ENCODE data around the gene GALNT2.

The GALNT2 gene

DNA sequence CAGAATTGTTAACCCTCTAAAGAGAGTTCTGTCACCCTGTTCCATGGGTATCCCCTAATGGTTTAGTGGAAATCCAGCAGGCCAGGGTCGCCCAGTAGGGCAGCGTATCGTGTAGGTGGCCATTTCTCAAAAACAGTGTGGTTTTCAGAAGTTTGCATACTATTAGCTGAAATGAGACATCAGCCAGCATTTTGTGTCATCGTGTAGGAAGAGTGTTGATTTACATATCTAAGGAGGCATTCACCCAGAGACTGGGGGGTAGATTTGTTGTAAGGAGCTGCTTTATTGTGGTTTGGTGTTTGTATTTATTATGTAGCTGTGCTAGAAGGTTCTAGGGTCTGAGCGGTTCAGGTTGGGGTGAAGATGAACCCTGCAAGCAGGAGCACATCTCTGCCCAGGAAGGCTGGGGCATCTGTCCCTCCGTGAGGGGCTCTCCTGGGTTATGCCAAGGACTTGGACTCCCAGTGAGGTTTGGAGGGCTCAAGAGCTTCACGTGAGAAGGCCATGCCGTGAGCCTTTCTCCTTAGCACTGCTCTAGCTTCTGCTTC is 184.7 kb downstream of the GALNT2 start:
- Histone ChIP-seq H3K27ac (ENCODE audit: low read length) (no peak overlapping the region), H3K9ac (ENCODE audit: low read length in 2 of 2) (no peak overlapping the region), H3K4me1 (ENCODE audit: control insufficient read depth, insufficient read depth, low read length) (peaks cover 3% of the 10 kb centered on the region), H3K9me3 (ENCODE audit: control insufficient read depth in 2 of 2, low read length in 2 of 2) (no peaks in the 10 kb centered on the region), H3K27me3 (ENCODE audit: control insufficient read depth in 1 of 2, insufficient read depth in 2 of 2, low read length in 2 of 2) (no peaks in the 10 kb centered on the region), H3K36me3 (ENCODE audit: control insufficient read depth in 2 of 2, insufficient read depth in 2 of 2, low read length in 2 of 2) (peaks cover 34 to 56% of the 10 kb centered on the region in 2 donors), H3K4me3 (ENCODE audit: low read length in 2 of 2) (no peak overlapping the region)

DNA sequence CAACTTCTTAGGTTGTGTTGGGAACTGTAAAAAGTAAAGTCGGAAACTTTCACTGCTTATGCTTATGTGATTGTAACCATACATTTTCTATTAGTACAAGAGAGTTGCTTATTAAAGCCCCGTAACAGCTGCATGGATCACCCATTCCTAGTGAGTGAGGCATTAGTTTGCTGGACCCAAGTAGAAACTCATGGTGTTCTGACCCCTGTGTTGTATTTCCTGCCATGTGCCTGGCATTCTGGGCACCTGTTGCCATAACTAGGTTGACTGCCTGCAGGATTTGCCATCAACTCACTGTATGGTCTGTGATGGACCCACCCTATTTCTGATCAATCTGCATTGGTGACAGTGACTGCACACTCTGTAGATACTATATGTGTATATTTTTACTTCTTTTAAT is 186.1 kb downstream of the GALNT2 start:
- no peaks in the 10 kb centered on the region for H3K27me3 ChIP-seq (ENCODE audit: control insufficient read depth in 1 of 2, insufficient read depth in 2 of 2, low read length in 2 of 2)
- H3K4me1 ChIP-seq (ENCODE audit: control insufficient read depth, insufficient read depth, low read length) = peaks cover 3% of the 10 kb centered on the region
- no peaks in the 10 kb centered on the region for H3K9me3 ChIP-seq (ENCODE audit: control insufficient read depth in 2 of 2, low read length in 2 of 2)
- peaks cover 28 to 55% of the 10 kb centered on the region in 2 donors for H3K36me3 ChIP-seq (ENCODE audit: control insufficient read depth in 2 of 2, insufficient read depth in 2 of 2, low read length in 2 of 2)
- no peak overlapping the region for H3K4me3 ChIP-seq (ENCODE audit: low read length in 2 of 2)
- no peak overlapping the region for H3K27ac ChIP-seq (ENCODE audit: low read length)
- H3K9ac ChIP-seq (ENCODE audit: low read length in 2 of 2) = no peak overlapping the region

DNA sequence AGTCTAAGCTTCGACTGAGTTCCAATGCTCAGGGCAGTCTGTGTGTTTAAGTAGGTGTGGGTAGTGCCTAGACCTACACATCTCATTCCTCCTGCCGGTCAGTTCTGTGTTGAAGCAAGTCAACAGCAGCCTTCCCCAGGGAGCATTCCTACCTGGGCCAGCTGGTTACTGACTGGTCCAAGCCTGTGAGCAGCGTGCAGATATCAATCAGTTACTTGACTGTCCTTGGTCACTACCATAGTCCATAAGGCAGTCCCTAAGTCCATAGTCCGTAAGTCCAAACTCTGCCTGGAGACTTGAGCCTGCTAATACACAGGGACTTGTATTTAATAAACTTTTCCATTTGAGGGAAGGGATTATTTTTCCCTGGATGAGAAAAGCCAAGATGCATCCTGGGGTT is 187.2 kb downstream of the GALNT2 start:
- peaks cover 3% of the 10 kb centered on the region for H3K4me1 ChIP-seq (ENCODE audit: control insufficient read depth, insufficient read depth, low read length)
- H3K4me3 ChIP-seq (ENCODE audit: low read length in 2 of 2) = no peak overlapping the region
- H3K36me3 ChIP-seq (ENCODE audit: control insufficient read depth in 2 of 2, insufficient read depth in 2 of 2, low read length in 2 of 2) = peaks cover 25 to 48% of the 10 kb centered on the region in 2 donors
- H3K9me3 ChIP-seq (ENCODE audit: control insufficient read depth in 2 of 2, low read length in 2 of 2) = no peaks in the 10 kb centered on the region
- no peaks in the 10 kb centered on the region for H3K27me3 ChIP-seq (ENCODE audit: control insufficient read depth in 1 of 2, insufficient read depth in 2 of 2, low read length in 2 of 2)
- H3K9ac ChIP-seq (ENCODE audit: low read length in 2 of 2) = no peak overlapping the region
- H3K27ac ChIP-seq (ENCODE audit: low read length) = no peak overlapping the region

DNA sequence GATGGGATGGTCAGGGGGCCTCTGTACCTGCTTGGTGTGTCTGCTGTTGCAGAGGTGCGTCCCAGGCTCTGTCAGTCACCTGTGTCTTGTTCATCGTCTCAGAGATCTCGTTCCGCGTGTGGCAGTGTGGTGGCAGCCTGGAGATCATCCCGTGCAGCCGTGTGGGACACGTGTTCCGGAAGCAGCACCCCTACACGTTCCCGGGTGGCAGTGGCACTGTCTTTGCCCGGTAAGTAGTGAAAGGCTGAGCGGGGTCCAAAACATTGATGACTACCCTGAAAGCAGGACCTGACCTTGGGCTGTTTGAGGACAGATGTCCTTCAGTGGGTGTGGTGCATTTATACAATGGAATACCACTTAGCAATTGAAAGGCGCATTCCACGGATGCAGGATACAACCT is 188.1 kb downstream of the GALNT2 start:
- no peak overlapping the region for H3K4me3 ChIP-seq (ENCODE audit: low read length in 2 of 2)
- H3K9me3 ChIP-seq (ENCODE audit: control insufficient read depth in 2 of 2, low read length in 2 of 2) = no peaks in the 10 kb centered on the region
- H3K36me3 ChIP-seq (ENCODE audit: control insufficient read depth in 2 of 2, insufficient read depth in 2 of 2, low read length in 2 of 2) = peaks cover 18 to 45% of the 10 kb centered on the region in 2 donors
- no peak overlapping the region for H3K27ac ChIP-seq (ENCODE audit: low read length)
- H3K27me3 ChIP-seq (ENCODE audit: control insufficient read depth in 1 of 2, insufficient read depth in 2 of 2, low read length in 2 of 2) = no peaks in the 10 kb centered on the region
- no peaks in the 10 kb centered on the region for H3K4me1 ChIP-seq (ENCODE audit: control insufficient read depth, insufficient read depth, low read length)
- no peak overlapping the region for H3K9ac ChIP-seq (ENCODE audit: low read length in 2 of 2)

DNA sequence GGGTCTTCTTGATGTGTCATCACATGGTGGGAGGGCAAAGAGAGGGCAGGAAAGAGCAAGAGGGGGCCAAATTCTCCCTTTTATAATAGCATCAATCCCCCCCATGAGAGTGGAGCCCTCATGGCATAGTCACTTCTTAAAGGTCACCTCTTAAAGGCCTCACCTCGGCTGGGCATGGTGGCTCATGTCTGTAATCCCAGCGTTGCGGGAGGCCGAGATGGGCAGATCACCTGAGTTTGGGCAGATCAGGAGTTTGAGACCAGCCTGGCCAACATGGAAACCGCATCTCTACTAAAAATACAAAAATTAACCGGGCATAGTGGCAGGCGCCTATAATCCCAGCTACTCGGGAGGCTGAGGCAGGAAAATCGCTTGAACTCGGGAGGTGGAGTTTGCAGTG is 189.0 kb downstream of the GALNT2 start:
- H3K9ac ChIP-seq (ENCODE audit: low read length in 2 of 2) = no peak overlapping the region
- no peak overlapping the region for H3K4me3 ChIP-seq (ENCODE audit: low read length in 2 of 2)
- H3K36me3 ChIP-seq (ENCODE audit: control insufficient read depth in 2 of 2, insufficient read depth in 2 of 2, low read length in 2 of 2) = peaks cover 13 to 39% of the 10 kb centered on the region in 2 donors

DNA sequence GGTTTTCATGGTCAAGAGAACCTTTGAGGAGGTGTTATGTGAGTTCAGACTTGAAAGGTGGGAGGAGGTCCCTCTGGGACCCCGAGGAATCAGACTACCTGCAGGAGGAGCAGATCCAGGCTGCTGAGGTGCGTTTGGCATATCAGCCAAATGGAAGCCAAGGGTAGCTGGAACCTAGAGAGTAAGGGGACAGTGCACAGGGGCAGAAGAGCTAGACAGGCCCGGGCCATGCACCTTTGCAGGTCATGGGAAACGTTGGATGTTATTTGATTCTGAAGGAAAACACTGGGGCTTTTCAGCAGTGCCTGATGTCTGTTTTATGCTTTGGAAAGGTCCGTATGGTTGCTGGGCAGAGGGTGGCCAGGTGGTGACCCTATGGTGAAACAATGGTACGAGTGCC is 189.9 kb downstream of the GALNT2 start:
- no peaks in the 10 kb centered on the region for H3K27me3 ChIP-seq (ENCODE audit: control insufficient read depth in 1 of 2, insufficient read depth in 2 of 2, low read length in 2 of 2)
- no peak overlapping the region for H3K4me3 ChIP-seq (ENCODE audit: low read length in 2 of 2)
- no peaks in the 10 kb centered on the region for H3K9me3 ChIP-seq (ENCODE audit: control insufficient read depth in 2 of 2, low read length in 2 of 2)
- no peak overlapping the region for H3K27ac ChIP-seq (ENCODE audit: low read length)
- H3K9ac ChIP-seq (ENCODE audit: low read length in 2 of 2) = no peak overlapping the region
- H3K4me1 ChIP-seq (ENCODE audit: control insufficient read depth, insufficient read depth, low read length) = no peaks in the 10 kb centered on the region
- H3K36me3 ChIP-seq (ENCODE audit: control insufficient read depth in 2 of 2, insufficient read depth in 2 of 2, low read length in 2 of 2) = peaks cover 13 to 38% of the 10 kb centered on the region in 2 donors

More for the DNA sequence above, 189.0 kb downstream of the GALNT2 start:
- H3K27ac ChIP-seq (ENCODE audit: low read length) = no peak overlapping the region
- no peaks in the 10 kb centered on the region for H3K27me3 ChIP-seq (ENCODE audit: control insufficient read depth in 1 of 2, insufficient read depth in 2 of 2, low read length in 2 of 2)
- no peaks in the 10 kb centered on the region for H3K4me1 ChIP-seq (ENCODE audit: control insufficient read depth, insufficient read depth, low read length)
- no peaks in the 10 kb centered on the region for H3K9me3 ChIP-seq (ENCODE audit: control insufficient read depth in 2 of 2, low read length in 2 of 2)

DNA sequence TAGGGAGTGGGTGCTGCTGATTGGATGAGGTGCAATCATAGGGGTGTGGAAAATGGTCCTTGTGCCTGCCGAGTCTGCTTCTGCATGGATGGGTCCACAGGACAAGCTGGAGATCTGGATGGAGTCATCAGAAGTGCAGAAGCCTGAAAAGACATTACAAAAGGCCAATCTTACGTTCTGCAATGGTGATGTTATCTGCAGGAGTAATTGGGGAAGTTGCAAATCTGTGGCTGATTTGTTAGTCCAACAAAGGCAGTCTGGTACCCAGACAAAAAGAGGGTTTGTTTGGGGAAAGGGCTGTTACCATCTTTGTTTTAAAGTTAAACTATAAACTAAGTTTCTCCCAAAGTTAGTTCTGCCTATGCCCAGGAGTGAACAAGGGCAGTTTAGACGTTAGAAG is 192.6 kb downstream of the GALNT2 start:
- Histone ChIP-seq H3K4me1 (ENCODE audit: control insufficient read depth, insufficient read depth, low read length) (no peaks in the 10 kb centered on the region), H3K9ac (ENCODE audit: low read length in 2 of 2) (no peak overlapping the region), H3K27ac (ENCODE audit: low read length) (no peak overlapping the region), H3K36me3 (ENCODE audit: control insufficient read depth in 2 of 2, insufficient read depth in 2 of 2, low read length in 2 of 2) (peaks cover 19 to 48% of the 10 kb centered on the region in 2 donors), H3K9me3 (ENCODE audit: control insufficient read depth in 2 of 2, low read length in 2 of 2) (no peaks in the 10 kb centered on the region), H3K4me3 (ENCODE audit: low read length in 2 of 2) (no peak overlapping the region), H3K27me3 (ENCODE audit: control insufficient read depth in 1 of 2, insufficient read depth in 2 of 2, low read length in 2 of 2) (no peaks in the 10 kb centered on the region)

DNA sequence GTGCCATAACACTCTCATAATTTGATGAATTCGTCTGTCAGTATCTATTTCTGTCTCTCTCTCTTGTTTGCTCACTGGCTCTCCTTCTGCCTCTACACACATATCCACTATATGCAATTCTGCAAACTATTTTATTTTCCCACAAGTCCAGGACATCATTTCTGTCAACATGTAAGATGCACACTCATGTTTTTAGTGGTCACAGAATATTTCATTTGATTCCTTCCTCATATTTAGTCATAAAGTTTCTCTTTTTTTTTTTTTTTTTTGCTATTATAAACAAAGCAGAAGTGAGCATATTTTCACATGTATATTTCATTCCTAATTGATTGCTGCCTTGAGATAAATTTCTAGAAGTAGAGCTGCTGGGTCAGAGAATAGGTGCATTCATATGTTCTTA is 193.8 kb downstream of the GALNT2 start:
- Histone ChIP-seq H3K9ac (ENCODE audit: low read length in 2 of 2) (no peak overlapping the region), H3K4me3 (ENCODE audit: low read length in 2 of 2) (no peak overlapping the region), H3K9me3 (ENCODE audit: control insufficient read depth in 2 of 2, low read length in 2 of 2) (no peaks in the 10 kb centered on the region), H3K27me3 (ENCODE audit: control insufficient read depth in 1 of 2, insufficient read depth in 2 of 2, low read length in 2 of 2) (no peaks in the 10 kb centered on the region), H3K36me3 (ENCODE audit: control insufficient read depth in 2 of 2, insufficient read depth in 2 of 2, low read length in 2 of 2) (peaks cover 21 to 46% of the 10 kb centered on the region in 2 donors), H3K27ac (ENCODE audit: low read length) (no peak overlapping the region), H3K4me1 (ENCODE audit: control insufficient read depth, insufficient read depth, low read length) (no peaks in the 10 kb centered on the region)

DNA sequence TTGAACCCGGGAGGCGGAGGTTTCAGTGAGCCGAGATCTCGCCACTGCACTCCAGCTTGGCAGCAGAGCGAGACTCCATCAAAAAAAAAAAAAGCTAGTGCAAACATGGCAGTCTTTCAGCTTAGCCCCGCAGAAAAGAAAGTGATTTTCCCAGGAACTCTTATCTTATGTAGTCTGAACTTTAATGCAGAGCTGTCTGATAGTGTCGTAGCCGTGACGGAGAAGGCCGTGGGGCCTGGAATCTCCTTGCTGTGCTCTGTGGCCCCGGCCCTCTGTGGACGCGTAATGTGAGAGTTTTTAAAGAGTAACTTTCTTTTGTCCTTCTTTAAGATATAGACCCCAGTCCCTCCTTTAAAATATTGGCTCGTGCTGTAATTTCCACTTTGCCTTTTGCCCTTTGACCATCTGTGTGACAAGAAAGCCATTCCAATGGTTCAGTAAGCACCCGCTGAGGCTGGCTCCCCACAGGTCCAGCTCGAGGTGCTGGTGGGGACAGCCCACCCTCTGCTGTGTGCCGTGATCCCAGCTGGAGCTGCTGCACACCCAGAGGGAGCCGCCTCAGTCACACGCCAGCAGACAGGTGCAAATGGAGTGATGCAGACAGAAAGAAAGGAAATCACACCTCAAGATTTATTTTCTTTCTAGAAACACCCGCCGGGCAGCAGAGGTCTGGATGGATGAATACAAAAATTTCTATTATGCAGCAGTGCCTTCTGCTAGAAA is 195.1 kb downstream of the GALNT2 start:
- Histone ChIP-seq H3K9ac (ENCODE audit: low read length in 2 of 2) (no peak overlapping the region), H3K4me1 (ENCODE audit: control insufficient read depth, insufficient read depth, low read length) (peaks cover 5% of the 10 kb centered on the region), H3K9me3 (ENCODE audit: control insufficient read depth in 2 of 2, low read length in 2 of 2) (no peaks in the 10 kb centered on the region), H3K4me3 (ENCODE audit: low read length in 2 of 2) (no peak overlapping the region), H3K27ac (ENCODE audit: low read length) (no peak overlapping the region), H3K27me3 (ENCODE audit: control insufficient read depth in 1 of 2, insufficient read depth in 2 of 2, low read length in 2 of 2) (no peaks in the 10 kb centered on the region), H3K36me3 (ENCODE audit: control insufficient read depth in 2 of 2, insufficient read depth in 2 of 2, low read length in 2 of 2) (peaks cover 28 to 48% of the 10 kb centered on the region in 2 donors)

DNA sequence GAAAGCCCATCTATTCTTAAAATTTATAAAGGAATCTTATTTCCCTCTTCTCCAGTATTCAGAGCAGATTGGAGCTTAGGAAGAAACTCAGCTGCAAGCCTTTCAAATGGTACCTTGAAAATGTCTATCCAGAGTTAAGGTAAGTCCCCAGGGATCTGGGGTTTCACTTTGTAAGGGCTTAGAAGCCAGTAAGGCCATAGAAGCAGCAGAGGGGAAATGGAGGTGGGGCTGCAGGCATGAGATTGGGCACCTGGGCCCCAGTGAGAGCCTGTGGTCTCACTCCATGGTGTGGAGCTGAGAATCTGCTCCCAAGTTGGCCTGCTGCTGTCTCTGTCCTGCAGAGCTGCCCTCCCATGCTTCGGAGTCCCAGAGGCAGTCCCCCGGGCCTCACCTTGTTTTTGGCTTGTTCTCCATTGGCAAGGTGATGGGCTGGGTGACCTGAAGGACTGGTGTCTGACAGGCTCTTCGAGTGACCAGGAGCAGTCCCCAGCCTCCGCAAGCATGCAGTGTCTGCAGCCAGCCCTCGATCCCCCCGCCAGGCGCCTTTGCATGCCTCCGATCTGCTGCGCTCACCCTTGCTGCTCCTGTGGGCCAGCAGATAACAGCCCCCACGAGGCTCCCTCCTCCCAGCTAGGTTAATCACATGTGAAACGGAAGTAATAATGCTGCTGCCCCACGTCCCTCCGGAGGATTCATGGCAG is 196.0 kb downstream of the GALNT2 start:
- peaks cover 11% of the 10 kb centered on the region for H3K4me1 ChIP-seq (ENCODE audit: control insufficient read depth, insufficient read depth, low read length)
- H3K27ac ChIP-seq (ENCODE audit: low read length) = no peak overlapping the region
- H3K9ac ChIP-seq (ENCODE audit: low read length in 2 of 2) = no peak overlapping the region
- H3K9me3 ChIP-seq (ENCODE audit: control insufficient read depth in 2 of 2, low read length in 2 of 2) = no peaks in the 10 kb centered on the region
- H3K27me3 ChIP-seq (ENCODE audit: control insufficient read depth in 1 of 2, insufficient read depth in 2 of 2, low read length in 2 of 2) = no peaks in the 10 kb centered on the region
- peaks cover 31 to 46% of the 10 kb centered on the region in 2 donors for H3K36me3 ChIP-seq (ENCODE audit: control insufficient read depth in 2 of 2, insufficient read depth in 2 of 2, low read length in 2 of 2)
- no peak overlapping the region for H3K4me3 ChIP-seq (ENCODE audit: low read length in 2 of 2)

Measured in stomach smooth muscle (tissue), 2 donors.